NT2/D1 (cell line): ENCODE measurements around the gene INTS2.

ENCODE experiments used
- SUZ12 ChIP-seq: IDR thresholded peaks from 2 replicates; pipeline ENCODE4 v1.6.1; 2011; ENCODE audit not compliant: insufficient read length, insufficient read depth; ENCODE audit errors: extremely low read depth
- YY1 ChIP-seq: IDR thresholded peaks from 2 replicates; pipeline ENCODE4 v1.6.1; 2011; ENCODE audit not compliant: insufficient read length, insufficient read depth
- ZNF274 ChIP-seq: IDR thresholded peaks from 2 replicates; pipeline ENCODE4 v1.6.1; 2011; ENCODE audit warnings: mild to moderate bottlenecking, low read depth, low read length

GRCh38 chr17:61928101-61928436, 287 bp upstream of the INTS2 start:
- TF ChIP-seq YY1 (no peak), ZNF274 (no peak), SUZ12 (no peak)
